Thymus (tissue), 11 donors: Measurements from ENCODE around the gene GPR35. TPM values are rescaled to one million over a fixed set of nuclear protein-coding genes. Genes with fewer than 3 reads are reported as not detected.

Experiments used
- DNase-seq, 9 donors: peaks; one replicate each; pipeline ENCODE4 v3.0.0-alpha.2; 2013; ENCODE audit warnings: low spot score in 9 of 9, low read depth in 6 of 9, missing footprints in 1 of 9
- H3K27ac ChIP-seq, 2 donors: one replicate each; pipeline ENCODE4 v1.5.1; 2013; ENCODE audit warnings: control low read depth in 1 of 2, low read depth in 1 of 2, low read length in 1 of 2, mild to moderate bottlenecking in 1 of 2, moderate library complexity in 1 of 2
- H3K27me3 ChIP-seq, 2 donors: one replicate each; pipeline ENCODE4 v1.5.1; 2013; ENCODE audit warnings: low read length in 1 of 2; ENCODE audit not compliant: control insufficient read depth in 2 of 2, insufficient read depth in 1 of 2
- H3K36me3 ChIP-seq, 2 donors: one replicate each; pipeline ENCODE4 v1.5.1; 2013; ENCODE audit warnings: low read length in 1 of 2, mild to moderate bottlenecking in 1 of 2, moderate library complexity in 1 of 2; ENCODE audit not compliant: control insufficient read depth in 2 of 2, insufficient read depth in 2 of 2
- H3K4me1 ChIP-seq, 2 donors: one replicate each; pipeline ENCODE4 v1.5.1; 2013; ENCODE audit warnings: low read length in 2 of 2; ENCODE audit not compliant: control insufficient read depth in 2 of 2, insufficient read depth in 2 of 2
- H3K4me3 ChIP-seq, 2 donors: one replicate each; pipeline ENCODE4 v1.5.1; 2013; ENCODE audit warnings: low read length in 2 of 2, control low read depth in 1 of 2, mild to moderate bottlenecking in 1 of 2
- H3K9me3 ChIP-seq, 2 donors: one replicate each; pipeline ENCODE4 v1.5.1; 2013; ENCODE audit warnings: low read length in 1 of 2, mild to moderate bottlenecking in 1 of 2; ENCODE audit not compliant: control insufficient read depth in 2 of 2, insufficient read depth in 1 of 2
- WGBS: extraction: QIAGEN DNeasy Blood & Tissue Kit; methylation state at CpG from one replicate; pipeline ENCODE4 v1.1.7; 2013; 5-methylcytosine and 5-hydroxymethylcytosine counted together
- polyA plus RNA-seq: library from polyadenylated mRNA; stranded (reverse); fragments of 200-250 nt; gene quantifications from one replicate; pipeline ENCODE4 v1.2.3, GENCODE V29; 2013
- total RNA-seq: library from RNA; stranded (reverse); fragments of 120-200 nt; gene quantifications from one replicate; pipeline ENCODE4 v1.2.4, GENCODE V29; 2013
- donor health status: healthy.

GPR35 gene
- total and polyA plus RNA-seq, 2 donors: 5.9 to 21.8 TPM

- no peak for DNase-seq
- Histone ChIP-seq H3K9me3 (no peaks in the 10 kb centered on the region), H3K27ac (no peak overlapping the region), H3K4me3 (no peak overlapping the region), H3K27me3 (no peaks in the 10 kb centered on the region), H3K36me3 (peaks cover 84 to 87% of the 10 kb centered on the region in 2 donors), H3K4me1 (peaks cover 6 to 8% of the 10 kb centered on the region in 2 donors)
- WGBS: 98% methylated on average over 20 of the region's 20 CpGs
Measured at GRCh38 chr2:240593026-240593702, 32.1 kb upstream of the GPR35 start.

GRCh38 chr2:240593703-240594451, 31.4 kb upstream of the GPR35 start:
- WGBS: 95% methylated on average over 19 of the region's 19 CpGs
- Histone ChIP-seq H3K4me1 (peaks cover 0 to 3% of the 10 kb centered on the region in 2 donors), H3K27me3 (no peaks in the 10 kb centered on the region), H3K9me3 (no peaks in the 10 kb centered on the region), H3K36me3 (peaks cover 85 to 94% of the 10 kb centered on the region in 2 donors), H3K27ac (no peak overlapping the region), H3K4me3 (no peak overlapping the region)
- DNase-seq: no peak

DNA sequence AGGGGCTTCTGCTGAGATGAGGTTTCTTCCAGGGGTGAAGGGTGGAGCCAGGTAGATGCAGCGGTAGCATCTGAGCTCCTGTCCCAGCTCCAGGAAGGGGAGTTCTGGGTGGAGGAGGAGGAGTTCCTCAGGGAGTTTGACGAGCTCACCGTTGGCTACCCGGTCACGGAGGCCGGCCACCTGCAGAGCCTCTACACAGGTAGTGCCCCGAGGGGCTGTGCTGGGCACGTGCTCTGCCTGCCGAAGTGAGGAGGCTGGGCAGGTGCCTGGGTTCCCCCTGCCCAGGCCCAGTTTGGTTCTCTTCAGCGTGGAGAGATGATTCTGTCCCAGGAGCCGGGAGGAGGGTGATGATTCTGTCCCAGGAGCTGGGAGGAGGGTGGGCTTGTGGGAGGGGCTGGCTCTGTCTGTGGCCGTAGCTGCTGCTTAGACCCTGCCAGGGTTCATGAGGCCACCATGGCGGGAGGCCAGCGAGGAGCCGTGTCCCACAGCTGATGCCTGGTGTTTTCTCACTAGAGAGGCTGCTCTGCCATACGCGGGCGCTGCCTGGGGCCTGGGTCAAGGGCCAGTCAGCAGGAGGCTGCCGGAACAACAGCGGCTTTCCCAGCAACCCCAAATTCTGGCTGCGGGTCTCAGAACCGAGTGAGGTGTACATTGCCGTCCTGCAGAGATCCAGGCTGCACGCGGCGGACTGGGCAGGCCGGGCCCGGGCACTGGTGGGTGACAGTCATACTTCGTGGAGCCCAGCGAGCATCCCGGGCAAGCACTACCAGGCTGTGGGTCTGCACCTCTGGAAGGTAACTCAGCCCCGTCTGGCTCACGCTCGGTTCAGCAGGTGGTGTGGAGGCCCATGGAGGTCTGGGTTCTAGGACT, 30.5 kb upstream of the GPR35 start:
- 95% methylated on average over 34 of the region's 34 CpGs for WGBS
- Histone ChIP-seq H3K36me3 (peaks cover 80 to 96% of the 10 kb centered on the region in 2 donors), H3K4me3 (no peak overlapping the region), H3K9me3 (no peaks in the 10 kb centered on the region), H3K27ac (no peak overlapping the region), H3K4me1 (no peaks in the 10 kb centered on the region), H3K27me3 (no peaks in the 10 kb centered on the region)
- DNase-seq: no peak

DNA sequence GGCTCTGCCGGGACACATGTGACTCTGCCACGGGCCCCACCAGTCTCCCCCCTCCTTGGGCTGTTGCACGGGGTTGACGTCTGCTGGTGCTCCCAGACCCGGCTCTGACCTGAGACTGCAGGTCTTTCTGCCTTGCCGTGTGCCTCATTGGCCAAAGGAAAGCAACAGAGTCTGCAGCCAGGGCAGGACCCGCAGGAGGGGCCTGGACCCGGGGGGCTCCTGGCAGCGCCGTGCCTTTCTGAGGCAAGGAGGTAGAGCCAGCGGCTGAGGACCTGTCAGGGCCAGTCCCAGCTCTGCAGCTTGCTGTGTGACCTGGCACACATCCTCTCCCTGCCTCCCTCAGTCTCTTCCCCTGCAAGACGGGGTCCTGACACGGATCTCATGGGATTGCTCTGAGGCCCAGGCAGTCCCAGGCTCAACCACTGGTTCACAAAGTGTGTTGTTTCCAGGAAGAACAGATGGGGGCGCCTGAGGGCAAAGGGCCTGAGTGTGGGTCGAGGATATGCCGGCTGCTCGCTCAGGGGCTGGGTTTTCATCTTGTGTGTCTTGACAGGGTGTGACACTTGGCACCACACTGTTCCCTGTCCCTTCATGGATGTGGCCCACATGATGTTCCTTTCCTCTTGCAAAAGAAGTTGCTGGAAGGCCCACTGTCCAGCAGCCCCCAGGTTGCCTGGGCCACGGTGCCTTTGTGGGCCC, 29.8 kb upstream of the GPR35 start:
- Histone ChIP-seq H3K27me3 (no peaks in the 10 kb centered on the region), H3K36me3 (peaks cover 75 to 96% of the 10 kb centered on the region in 2 donors), H3K27ac (no peak overlapping the region), H3K4me1 (no peaks in the 10 kb centered on the region), H3K4me3 (no peak overlapping the region), H3K9me3 (no peaks in the 10 kb centered on the region)
- peak in 2 of 9 donors; percentile 14 to 20 for DNase-seq
- 85% methylated on average over 18 of the region's 18 CpGs for WGBS

DNA sequence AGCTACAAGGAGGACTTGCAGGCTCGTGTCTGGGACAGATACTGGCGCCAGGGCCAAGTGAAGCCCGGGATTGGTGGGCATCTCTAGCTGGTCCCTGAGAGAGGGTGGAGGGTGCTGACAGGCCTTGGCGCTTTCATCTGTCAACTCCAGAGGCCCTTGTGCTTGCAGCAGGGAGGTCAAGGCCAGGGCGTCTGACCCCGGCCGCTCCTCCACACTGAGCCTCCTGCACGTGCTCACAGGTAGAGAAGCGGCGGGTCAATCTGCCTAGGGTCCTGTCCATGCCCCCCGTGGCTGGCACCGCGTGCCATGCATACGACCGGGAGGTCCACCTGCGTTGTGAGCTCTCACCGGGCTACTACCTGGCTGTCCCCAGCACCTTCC, 29.2 kb upstream of the GPR35 start:
- H3K9me3 ChIP-seq: no peaks in the 10 kb centered on the region
- no peak overlapping the region for H3K27ac ChIP-seq
- H3K4me1 ChIP-seq: no peaks in the 10 kb centered on the region
- no peaks in the 10 kb centered on the region for H3K27me3 ChIP-seq
- no peak overlapping the region for H3K4me3 ChIP-seq
- no peak for DNase-seq
- peaks cover 72 to 93% of the 10 kb centered on the region in 2 donors for H3K36me3 ChIP-seq
- 98% methylated on average over 17 of the region's 17 CpGs for WGBS

DNA sequence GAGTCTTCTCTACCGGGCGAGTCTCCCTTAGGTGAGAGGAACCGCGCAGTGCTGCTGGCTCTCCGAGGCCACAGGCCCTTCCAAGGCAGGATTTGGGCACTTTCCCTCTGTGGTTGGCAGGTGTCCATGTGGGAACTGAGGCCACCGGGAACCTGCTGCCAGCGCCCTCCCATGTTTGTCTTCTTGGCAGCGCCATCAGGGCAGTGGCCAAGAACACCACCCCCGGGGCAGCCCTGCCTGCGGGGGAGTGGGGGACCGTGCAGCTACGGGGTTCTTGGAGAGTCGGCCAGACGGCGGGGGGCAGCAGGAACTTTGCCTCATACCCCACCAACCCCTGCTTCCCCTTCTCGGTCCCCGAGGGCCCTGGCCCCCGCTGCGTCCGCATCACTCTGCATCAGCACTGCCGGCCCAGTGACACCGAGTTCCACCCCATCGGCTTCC, 28.8 kb upstream of the GPR35 start:
- no peaks in the 10 kb centered on the region for H3K9me3 ChIP-seq
- no peaks in the 10 kb centered on the region for H3K27me3 ChIP-seq
- DNase-seq: no peak
- no peaks in the 10 kb centered on the region for H3K4me1 ChIP-seq
- no peak overlapping the region for H3K27ac ChIP-seq
- WGBS: 98% methylated on average over 23 of the region's 23 CpGs
- peaks cover 69 to 93% of the 10 kb centered on the region in 2 donors for H3K36me3 ChIP-seq
- no peak overlapping the region for H3K4me3 ChIP-seq

GRCh38 chr2:240597054-240597418, 28.2 kb upstream of the GPR35 start:
- no peaks in the 10 kb centered on the region for H3K4me1 ChIP-seq
- WGBS: 98% methylated on average over 10 of the region's 10 CpGs

GRCh38 chr2:240597419-240598181, 27.7 kb upstream of the GPR35 start:
- Histone ChIP-seq H3K27ac (no peak overlapping the region), H3K4me3 (no peak overlapping the region), H3K4me1 (no peaks in the 10 kb centered on the region), H3K36me3 (peaks cover 63 to 86% of the 10 kb centered on the region in 2 donors), H3K27me3 (no peaks in the 10 kb centered on the region), H3K9me3 (no peaks in the 10 kb centered on the region)
- no peak for DNase-seq
- WGBS: 98% methylated on average over 22 of the region's 22 CpGs

More at GRCh38 chr2:240597054-240597418, 28.2 kb upstream of the GPR35 start:
- no peak for DNase-seq
- Histone ChIP-seq H3K27ac (no peak overlapping the region), H3K27me3 (no peaks in the 10 kb centered on the region), H3K4me3 (no peak overlapping the region), H3K9me3 (no peaks in the 10 kb centered on the region), H3K36me3 (peaks cover 69 to 92% of the 10 kb centered on the region in 2 donors)
